GM18517 (cell line): ENCODE results near the gene MIPOL1.
"Not testable (repeated sequence)": the region's sequence is repeated elsewhere in the genome, so short reads cannot be mapped to it uniquely, and the experiment has no call there.

Experiments used
- ATAC-seq: cut with Tn5 transposase; IDR thresholded peaks from one replicate; pipeline ENCODE4 v1.9.1; 2021; ENCODE audit warnings: mild to moderate bottlenecking, moderate library complexity; ENCODE audit not compliant: unreplicated experiment

Gene MIPOL1, protein sequence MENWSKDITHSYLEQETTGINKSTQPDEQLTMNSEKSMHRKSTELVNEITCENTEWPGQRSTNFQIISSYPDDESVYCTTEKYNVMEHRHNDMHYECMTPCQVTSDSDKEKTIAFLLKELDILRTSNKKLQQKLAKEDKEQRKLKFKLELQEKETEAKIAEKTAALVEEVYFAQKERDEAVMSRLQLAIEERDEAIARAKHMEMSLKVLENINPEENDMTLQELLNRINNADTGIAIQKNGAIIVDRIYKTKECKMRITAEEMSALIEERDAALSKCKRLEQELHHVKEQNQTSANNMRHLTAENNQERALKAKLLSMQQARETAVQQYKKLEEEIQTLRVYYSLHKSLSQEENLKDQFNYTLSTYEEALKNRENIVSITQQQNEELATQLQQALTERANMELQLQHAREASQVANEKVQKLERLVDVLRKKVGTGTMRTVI

DNA sequence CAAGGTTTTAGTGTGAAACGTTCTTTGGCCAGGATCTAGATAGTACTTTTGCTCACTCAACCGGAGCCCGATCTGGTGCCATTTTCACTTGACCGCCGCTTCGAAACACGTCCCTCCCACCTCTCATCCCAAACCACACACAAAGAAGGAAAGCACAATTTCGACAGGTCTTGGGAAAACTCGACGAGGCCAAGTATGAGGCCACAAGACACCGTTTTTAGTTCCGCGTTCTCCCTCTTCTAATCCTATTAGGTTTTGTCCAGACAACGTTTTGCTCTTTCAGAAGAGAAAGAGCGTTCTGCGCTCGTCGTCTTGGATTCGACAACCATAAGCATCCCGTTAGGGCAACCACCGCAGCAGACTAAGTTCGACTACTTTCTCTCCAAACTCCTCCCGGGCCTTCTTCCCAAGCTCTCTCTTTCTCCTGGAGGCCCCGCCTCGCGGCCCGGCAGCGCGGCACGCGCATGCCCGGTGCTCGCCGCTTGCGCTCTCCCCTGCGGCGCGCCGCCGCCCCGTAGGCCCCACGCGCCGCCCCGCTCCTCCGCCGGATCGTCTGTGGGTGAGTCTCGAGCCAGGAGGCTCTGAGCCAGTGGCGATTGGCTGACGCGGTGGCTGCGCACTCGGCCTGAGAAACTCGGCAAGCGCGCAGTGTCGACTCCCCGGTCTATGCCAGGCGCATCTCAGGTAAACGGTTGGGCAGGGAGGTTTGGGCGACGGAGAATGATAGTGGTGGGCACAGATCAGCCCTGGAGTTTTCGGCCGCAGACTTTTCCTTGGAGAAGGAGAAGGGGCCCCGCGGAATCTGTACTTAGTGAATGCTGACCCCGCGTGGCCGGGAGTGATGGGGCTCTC lies at the start of gene MIPOL1:
Gene MIPOL1, plus strand, starts transcription at position 517 of the 852 bp plus-strand sequence. CDS start 49,952 bp downstream, outside the sequence.
- no peak for ATAC-seq

DNA sequence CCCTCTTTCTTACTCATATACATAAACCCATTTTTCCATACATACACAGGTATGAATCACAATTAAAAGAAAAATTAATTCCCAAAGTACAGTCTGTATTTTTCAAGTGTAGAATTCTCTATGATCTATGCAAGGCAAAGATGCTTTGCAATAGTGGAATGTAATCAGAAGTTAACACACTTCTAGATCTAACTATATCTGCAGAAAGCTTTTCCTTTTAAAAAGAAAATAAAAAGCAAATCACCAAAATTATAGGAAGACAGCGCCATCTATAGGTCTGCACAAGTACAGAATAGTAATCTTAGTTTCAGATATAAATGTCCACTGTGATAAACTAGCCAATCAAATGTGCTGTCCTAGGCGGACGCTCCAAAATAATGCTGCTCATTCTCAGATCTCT lies 47.3 kb upstream of the MIPOL1 start:
- no peak for ATAC-seq

GRCh38 chr14:37153005-37153404 lies 44.7 kb upstream of the MIPOL1 start:
- ATAC-seq, result no peak

DNA sequence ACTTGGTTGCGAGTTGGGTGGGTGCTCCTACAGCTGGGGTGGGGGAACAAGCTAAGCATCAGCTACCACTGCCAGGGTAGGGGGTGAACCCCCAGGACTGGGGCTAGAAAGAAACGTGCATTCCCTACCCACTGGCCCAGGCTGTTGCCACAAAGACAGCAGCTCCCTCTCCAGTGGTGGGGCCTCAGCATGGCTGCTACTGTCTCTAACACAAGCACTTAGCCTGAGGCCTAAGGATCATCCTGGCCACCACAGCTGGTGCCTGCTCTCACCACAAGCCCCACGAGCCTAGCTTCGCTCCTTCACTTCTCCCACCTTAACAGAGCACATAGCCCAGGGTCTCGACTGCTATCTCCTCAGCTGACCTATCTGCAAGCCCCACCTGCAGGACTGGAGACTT lies 44.3 kb upstream of the MIPOL1 start:
- no peak for ATAC-seq

GRCh38 chr14:37157987-37158386 lies 39.8 kb upstream of the MIPOL1 start:
- no peak for ATAC-seq

GRCh38 chr14:37162307-37162706 lies 35.4 kb upstream of the MIPOL1 start:
- ATAC-seq, result not testable (repeated sequence)

- ATAC-seq, result no peak
Observed at GRCh38 chr14:37165794-37166193, 31.9 kb upstream of the MIPOL1 start.

DNA sequence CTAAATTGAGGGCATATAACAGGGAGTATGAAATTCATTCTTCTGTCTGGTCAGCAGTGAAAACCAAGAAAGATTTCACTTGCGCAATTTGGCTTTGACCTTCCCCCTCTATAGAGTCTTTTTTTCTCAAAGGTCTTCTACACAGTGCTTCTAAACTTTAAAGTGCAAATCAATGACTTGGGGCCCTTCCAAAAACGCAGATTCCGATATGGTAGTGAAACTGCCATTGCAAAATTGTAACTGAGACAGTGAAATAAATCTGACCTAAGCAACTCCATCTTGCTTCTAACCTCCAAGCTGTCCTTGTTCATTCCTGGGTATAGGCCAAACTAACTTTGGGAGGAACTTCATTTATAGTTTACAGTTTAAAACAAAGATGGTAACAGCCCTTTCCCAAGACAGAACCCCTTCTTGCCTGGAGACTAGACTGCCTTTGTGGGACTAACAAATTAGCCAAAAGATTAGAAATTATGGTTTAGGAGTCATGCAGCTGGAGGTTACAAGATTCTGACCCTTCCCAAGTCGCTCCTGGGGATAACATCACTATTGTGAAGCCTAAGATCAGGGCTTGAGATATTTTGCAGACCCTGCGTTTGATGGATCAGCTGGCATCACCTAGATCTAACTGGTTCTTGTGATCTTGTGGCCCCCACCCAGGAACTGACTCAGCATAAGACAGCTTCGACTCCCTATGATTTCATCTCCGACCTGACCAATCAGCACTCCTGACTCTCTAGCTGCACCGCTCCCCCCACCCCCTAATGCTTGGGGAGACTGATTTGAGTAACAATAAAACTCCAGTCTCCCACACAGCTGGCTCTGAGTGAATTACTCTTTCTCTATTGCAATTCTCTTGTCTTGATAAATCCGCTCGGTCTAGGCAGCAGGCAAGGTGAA lies 30.3 kb upstream of the MIPOL1 start:
- ATAC-seq, result no peak

GRCh38 chr14:37168721-37169120 lies 29.0 kb upstream of the MIPOL1 start:
- no peak for ATAC-seq

DNA sequence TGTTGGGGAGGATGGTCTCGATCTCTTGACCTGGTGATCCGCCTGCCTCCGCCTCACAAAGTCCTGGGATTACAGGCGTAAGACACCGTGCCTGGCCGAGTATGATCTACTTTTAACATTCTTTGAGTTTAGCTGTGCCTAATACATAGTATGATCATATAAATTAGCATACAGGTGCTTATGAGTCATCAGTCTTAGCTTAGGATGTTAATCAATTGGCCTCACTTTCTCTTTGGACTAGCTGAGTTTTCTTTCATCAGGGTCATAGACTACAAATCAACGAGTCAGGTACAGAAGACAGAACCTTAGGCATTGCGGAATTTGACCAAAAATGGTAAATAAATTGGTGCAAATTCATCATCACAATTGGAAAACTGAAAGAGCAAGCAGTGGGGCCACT lies 27.5 kb upstream of the MIPOL1 start:
- no peak for ATAC-seq

- no peak for ATAC-seq
Observed at GRCh38 chr14:37170993-37171392, 26.7 kb upstream of the MIPOL1 start.

- no peak for ATAC-seq
Observed at GRCh38 chr14:37171678-37172023, 26.1 kb upstream of the MIPOL1 start.

DNA sequence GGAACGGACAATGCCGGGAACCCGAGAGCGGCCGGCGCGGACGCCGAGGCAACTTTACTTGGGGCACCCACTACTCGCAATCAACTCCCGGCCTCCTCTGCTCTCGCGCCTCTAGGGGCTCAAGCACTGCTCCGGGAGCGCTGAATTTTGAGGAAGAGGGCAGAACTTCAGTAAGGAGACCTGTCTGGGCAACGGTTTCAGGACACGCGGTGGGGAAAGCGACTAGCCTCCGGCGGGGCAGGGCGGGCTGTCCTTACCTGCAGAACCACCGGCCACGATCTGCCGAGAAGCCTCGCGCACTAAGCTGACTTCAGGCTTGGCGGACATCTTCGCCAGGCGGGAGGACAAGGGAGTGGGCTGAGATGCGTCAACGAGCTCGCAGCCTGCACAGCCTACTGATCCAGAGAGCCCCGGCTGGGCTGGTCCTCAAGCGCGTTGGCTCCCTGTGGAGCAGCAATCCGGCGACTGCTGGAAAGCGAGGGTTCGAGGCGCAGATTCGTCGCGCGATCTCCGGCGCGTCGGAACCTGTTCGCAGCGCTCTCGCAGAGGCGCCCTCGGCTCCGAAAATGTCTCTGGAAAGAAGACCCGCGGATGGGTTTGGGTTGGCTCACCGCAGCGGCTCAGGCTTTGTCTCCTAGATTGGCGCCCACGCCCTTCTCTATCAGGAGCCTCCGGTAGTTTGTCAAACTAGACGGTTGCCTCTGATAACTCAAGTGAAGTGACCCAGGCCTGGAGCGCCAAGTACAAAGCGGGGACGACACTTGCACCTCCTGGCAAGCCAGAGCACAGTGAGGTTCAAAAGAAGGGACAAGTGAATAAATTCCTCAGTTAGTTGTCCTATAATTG lies 25.5 kb upstream of the MIPOL1 start, which contains the start of gene SLC25A21:
Gene SLC25A21, minus strand, starts transcription at position 583 of the 846 bp plus-strand sequence.
- no peak for ATAC-seq

GRCh38 chr14:37172936-37173614 lies 24.7 kb upstream of the MIPOL1 start:
- ATAC-seq, result no peak

GRCh38 chr14:37179896-37180502 lies 17.7 kb upstream of the MIPOL1 start:
- ATAC-seq, result no peak

- not testable (repeated sequence) for ATAC-seq
Observed at GRCh38 chr14:37180886-37181285, 16.9 kb upstream of the MIPOL1 start.

DNA sequence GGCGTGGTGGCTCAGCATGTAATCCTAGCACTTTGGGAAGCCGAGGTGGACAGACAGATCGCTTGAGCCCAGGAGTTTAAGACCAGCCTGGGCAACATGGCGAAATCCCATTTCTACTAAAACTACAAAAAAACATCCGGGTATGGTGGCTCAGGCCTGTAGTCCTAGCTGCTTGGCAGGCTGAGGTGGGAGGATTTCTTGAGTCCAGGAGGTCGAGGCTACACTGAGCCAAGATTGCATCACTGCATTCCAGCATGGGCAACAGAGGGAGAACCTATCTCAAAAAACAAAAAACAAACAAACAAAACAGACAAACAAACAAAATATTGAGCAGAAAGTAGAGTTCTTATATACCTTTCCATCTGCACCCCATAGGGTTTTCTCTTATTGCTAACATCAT lies 16.3 kb upstream of the MIPOL1 start:
- ATAC-seq, result no peak

DNA sequence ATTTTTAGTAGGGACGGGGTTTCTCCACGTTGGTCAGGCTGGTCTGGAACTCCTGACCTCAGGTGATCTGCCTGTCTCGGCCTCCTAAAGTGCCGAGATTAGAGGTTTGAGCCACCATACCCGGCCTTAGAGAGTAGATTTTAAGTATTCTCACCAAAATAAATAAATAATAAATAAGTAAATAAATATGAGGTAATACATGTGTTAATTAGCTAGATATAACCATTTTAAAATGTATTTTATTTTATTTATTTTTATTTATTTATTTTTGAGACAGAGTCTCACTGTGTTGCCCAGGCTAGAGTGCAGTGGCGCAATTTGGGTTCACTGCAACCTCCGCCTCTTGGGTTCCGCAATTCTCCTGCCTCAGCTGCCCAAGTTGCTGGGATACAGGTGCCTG lies 13.2 kb upstream of the MIPOL1 start:
- not testable (repeated sequence) for ATAC-seq

- no peak for ATAC-seq
Observed at GRCh38 chr14:37185670-37186069, 12.1 kb upstream of the MIPOL1 start.
